ENCODE data around the gene NRXN2.

Gene NRXN2

GRCh38 chr11:64751136-64751535 lies 28.1 kb upstream of the NRXN2 start:
- H3K4me1 ChIP-seq (ENCODE audit: control insufficient read depth, insufficient read depth, low read length) = peaks cover 3% of the 10 kb centered on the region
- no peak overlapping the region for H3K4me3 ChIP-seq (ENCODE audit: low read length in 2 of 2)
- no peak overlapping the region for H3K9ac ChIP-seq (ENCODE audit: low read length in 2 of 2)
- H3K36me3 ChIP-seq (ENCODE audit: control insufficient read depth in 2 of 2, insufficient read depth in 2 of 2, low read length in 2 of 2) = peaks cover 11 to 28% of the 10 kb centered on the region in 2 donors
- no peaks in the 10 kb centered on the region for H3K27me3 ChIP-seq (ENCODE audit: control insufficient read depth in 1 of 2, insufficient read depth in 2 of 2, low read length in 2 of 2)
- H3K9me3 ChIP-seq (ENCODE audit: control insufficient read depth in 2 of 2, low read length in 2 of 2) = no peaks in the 10 kb centered on the region
- H3K27ac ChIP-seq (ENCODE audit: low read length) = no peak overlapping the region

GRCh38 chr11:64750361-64751054 lies 27.5 kb upstream of the NRXN2 start:
- Histone ChIP-seq H3K4me3 (ENCODE audit: low read length in 2 of 2) (no peak overlapping the region), H3K9ac (ENCODE audit: low read length in 2 of 2) (no peak overlapping the region), H3K27ac (ENCODE audit: low read length) (no peak overlapping the region), H3K27me3 (ENCODE audit: control insufficient read depth in 1 of 2, insufficient read depth in 2 of 2, low read length in 2 of 2) (no peaks in the 10 kb centered on the region), H3K4me1 (ENCODE audit: control insufficient read depth, insufficient read depth, low read length) (peaks cover 6% of the 10 kb centered on the region), H3K36me3 (ENCODE audit: control insufficient read depth in 2 of 2, insufficient read depth in 2 of 2, low read length in 2 of 2) (peaks cover 11 to 27% of the 10 kb centered on the region in 2 donors), H3K9me3 (ENCODE audit: control insufficient read depth in 2 of 2, low read length in 2 of 2) (no peaks in the 10 kb centered on the region)

- Histone ChIP-seq H3K4me1 (ENCODE audit: control insufficient read depth, insufficient read depth, low read length) (peaks cover 27% of the 10 kb centered on the region), H3K9ac (ENCODE audit: low read length in 2 of 2) (no peak overlapping the region), H3K36me3 (ENCODE audit: control insufficient read depth in 2 of 2, insufficient read depth in 2 of 2, low read length in 2 of 2) (peaks cover 11 to 24% of the 10 kb centered on the region in 2 donors), H3K27ac (ENCODE audit: low read length) (peak overlapping the region; percentile 60), H3K9me3 (ENCODE audit: control insufficient read depth in 2 of 2, low read length in 2 of 2) (no peaks in the 10 kb centered on the region), H3K4me3 (ENCODE audit: low read length in 2 of 2) (no peak overlapping the region), H3K27me3 (ENCODE audit: control insufficient read depth in 1 of 2, insufficient read depth in 2 of 2, low read length in 2 of 2) (no peaks in the 10 kb centered on the region)
Observed at GRCh38 chr11:64747961-64748665, 25.1 kb upstream of the NRXN2 start.

GRCh38 chr11:64746486-64746885 lies 23.5 kb upstream of the NRXN2 start:
- peaks cover 5 to 10% of the 10 kb centered on the region in 2 donors for H3K36me3 ChIP-seq (ENCODE audit: control insufficient read depth in 2 of 2, insufficient read depth in 2 of 2, low read length in 2 of 2)
- no peaks in the 10 kb centered on the region for H3K9me3 ChIP-seq (ENCODE audit: control insufficient read depth in 2 of 2, low read length in 2 of 2)
- no peaks in the 10 kb centered on the region for H3K27me3 ChIP-seq (ENCODE audit: control insufficient read depth in 1 of 2, insufficient read depth in 2 of 2, low read length in 2 of 2)
- H3K27ac ChIP-seq (ENCODE audit: low read length) = peak overlapping the region; percentile 99
- peak overlapping the region; percentile 50 to 66 for H3K9ac ChIP-seq (ENCODE audit: low read length in 2 of 2)
- H3K4me3 ChIP-seq (ENCODE audit: low read length in 2 of 2) = peak overlapping the region in 1 of 2 donors; percentile 35
- peaks cover 42% of the 10 kb centered on the region for H3K4me1 ChIP-seq (ENCODE audit: control insufficient read depth, insufficient read depth, low read length)

- H3K9me3 ChIP-seq (ENCODE audit: control insufficient read depth in 2 of 2, low read length in 2 of 2) = no peaks in the 10 kb centered on the region
- no peaks in the 10 kb centered on the region for H3K27me3 ChIP-seq (ENCODE audit: control insufficient read depth in 1 of 2, insufficient read depth in 2 of 2, low read length in 2 of 2)
- peak overlapping the region; percentile 67 to 84 for H3K4me3 ChIP-seq (ENCODE audit: low read length in 2 of 2)
- peaks cover 4 to 5% of the 10 kb centered on the region in 2 donors for H3K36me3 ChIP-seq (ENCODE audit: control insufficient read depth in 2 of 2, insufficient read depth in 2 of 2, low read length in 2 of 2)
- H3K27ac ChIP-seq (ENCODE audit: low read length) = peak overlapping the region; percentile 99
- H3K9ac ChIP-seq (ENCODE audit: low read length in 2 of 2) = peak overlapping the region; percentile 91 to 93
- H3K4me1 ChIP-seq (ENCODE audit: control insufficient read depth, insufficient read depth, low read length) = peaks cover 44% of the 10 kb centered on the region
Observed at GRCh38 chr11:64745521-64746328, 22.7 kb upstream of the NRXN2 start.

GRCh38 chr11:64745189-64745520 lies 22.2 kb upstream of the NRXN2 start:
- H3K4me1 ChIP-seq (ENCODE audit: control insufficient read depth, insufficient read depth, low read length) = peaks cover 44% of the 10 kb centered on the region
- peaks cover under 1% of the 10 kb centered on the region in 2 donors for H3K36me3 ChIP-seq (ENCODE audit: control insufficient read depth in 2 of 2, insufficient read depth in 2 of 2, low read length in 2 of 2)
- no peaks in the 10 kb centered on the region for H3K9me3 ChIP-seq (ENCODE audit: control insufficient read depth in 2 of 2, low read length in 2 of 2)
- peak overlapping the region; percentile 99 for H3K27ac ChIP-seq (ENCODE audit: low read length)
- peak overlapping the region; percentile 91 to 93 for H3K9ac ChIP-seq (ENCODE audit: low read length in 2 of 2)
- no peaks in the 10 kb centered on the region for H3K27me3 ChIP-seq (ENCODE audit: control insufficient read depth in 1 of 2, insufficient read depth in 2 of 2, low read length in 2 of 2)
- H3K4me3 ChIP-seq (ENCODE audit: low read length in 2 of 2) = peak overlapping the region; percentile 67 to 84

GRCh38 chr11:64744544-64745188 lies 21.7 kb upstream of the NRXN2 start:
- H3K9ac ChIP-seq (ENCODE audit: low read length in 2 of 2) = peak overlapping the region; percentile 91 to 93
- peak overlapping the region; percentile 67 to 84 for H3K4me3 ChIP-seq (ENCODE audit: low read length in 2 of 2)
- H3K27ac ChIP-seq (ENCODE audit: low read length) = peak overlapping the region; percentile 99
- H3K36me3 ChIP-seq (ENCODE audit: control insufficient read depth in 2 of 2, insufficient read depth in 2 of 2, low read length in 2 of 2) = no peaks in the 10 kb centered on the region
- peaks cover 44% of the 10 kb centered on the region for H3K4me1 ChIP-seq (ENCODE audit: control insufficient read depth, insufficient read depth, low read length)
- no peaks in the 10 kb centered on the region for H3K27me3 ChIP-seq (ENCODE audit: control insufficient read depth in 1 of 2, insufficient read depth in 2 of 2, low read length in 2 of 2)
- no peaks in the 10 kb centered on the region for H3K9me3 ChIP-seq (ENCODE audit: control insufficient read depth in 2 of 2, low read length in 2 of 2)

- no peaks in the 10 kb centered on the region for H3K27me3 ChIP-seq (ENCODE audit: control insufficient read depth in 1 of 2, insufficient read depth in 2 of 2, low read length in 2 of 2)
- peaks cover 44% of the 10 kb centered on the region for H3K4me1 ChIP-seq (ENCODE audit: control insufficient read depth, insufficient read depth, low read length)
- no peaks in the 10 kb centered on the region for H3K36me3 ChIP-seq (ENCODE audit: control insufficient read depth in 2 of 2, insufficient read depth in 2 of 2, low read length in 2 of 2)
- H3K27ac ChIP-seq (ENCODE audit: low read length) = peak within 1 kb of the TSS; percentile 99
- H3K9ac ChIP-seq (ENCODE audit: low read length in 2 of 2) = peak within 1 kb of the TSS; percentile 91 to 93
- H3K9me3 ChIP-seq (ENCODE audit: control insufficient read depth in 2 of 2, low read length in 2 of 2) = no peaks in the 10 kb centered on the region
- H3K4me3 ChIP-seq (ENCODE audit: low read length in 2 of 2) = peak within 1 kb of the TSS; percentile 67 to 84
Observed at GRCh38 chr11:64743591-64744543, 20.9 kb upstream of the NRXN2 start, which contains the start of gene RASGRP2. Gene RASGRP2 (minus strand): TSS chr11:64744142. CDS start chr11:64742866, 1,276 bp downstream.

GRCh38 chr11:64742889-64743590 lies 20.0 kb upstream of the NRXN2 start:
- peaks cover 44% of the 10 kb centered on the region for H3K4me1 ChIP-seq (ENCODE audit: control insufficient read depth, insufficient read depth, low read length)
- H3K9ac ChIP-seq (ENCODE audit: low read length in 2 of 2) = peak overlapping the region; percentile 52 to 60
- H3K9me3 ChIP-seq (ENCODE audit: control insufficient read depth in 2 of 2, low read length in 2 of 2) = no peaks in the 10 kb centered on the region
- peak overlapping the region; percentile 52 to 84 for H3K4me3 ChIP-seq (ENCODE audit: low read length in 2 of 2)
- H3K36me3 ChIP-seq (ENCODE audit: control insufficient read depth in 2 of 2, insufficient read depth in 2 of 2, low read length in 2 of 2) = no peaks in the 10 kb centered on the region
- H3K27ac ChIP-seq (ENCODE audit: low read length) = peak overlapping the region; percentile 77
- H3K27me3 ChIP-seq (ENCODE audit: control insufficient read depth in 1 of 2, insufficient read depth in 2 of 2, low read length in 2 of 2) = no peaks in the 10 kb centered on the region

Data from stomach smooth muscle (tissue), 2 donors.